ENCODE results near the gene EDNRB.

GRCh38 chr13:77859450-77859849 lies 59.2 kb downstream of the EDNRB start:
- TF ChIP-seq CTCF (conservative IDR thresholded peaks at IDR 0.05; ENCODE audit: low read depth, low read length) = no peak
- TF ChIP-seq EZH2 (IDR thresholded peaks at IDR 0.05; ENCODE audit: borderline replicate concordance, low read depth, low read length, poor library complexity, severe bottlenecking) = no peak

Measured in A673 (cell line).